ENCODE results near the gene RCE1. TPM values are rescaled to one million over a fixed set of nuclear protein-coding genes. Genes with fewer than 3 reads are reported as not detected.
A peak's percentile ranks its signal among the peaks of the same experiment; 100 is the strongest.
"Not testable (repeated sequence)": the region's sequence is repeated elsewhere in the genome, so short reads cannot be mapped to it uniquely, and the experiment has no call there.

Gene RCE1, protein sequence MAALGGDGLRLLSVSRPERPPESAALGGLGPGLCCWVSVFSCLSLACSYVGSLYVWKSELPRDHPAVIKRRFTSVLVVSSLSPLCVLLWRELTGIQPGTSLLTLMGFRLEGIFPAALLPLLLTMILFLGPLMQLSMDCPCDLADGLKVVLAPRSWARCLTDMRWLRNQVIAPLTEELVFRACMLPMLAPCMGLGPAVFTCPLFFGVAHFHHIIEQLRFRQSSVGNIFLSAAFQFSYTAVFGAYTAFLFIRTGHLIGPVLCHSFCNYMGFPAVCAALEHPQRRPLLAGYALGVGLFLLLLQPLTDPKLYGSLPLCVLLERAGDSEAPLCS
- 1 to 10 TPM; 7.7 to 8.9 TPM for total RNA-seq
- long read RNA-seq, transcript RCE1-201 (8 exons, 1,485 nt) = major isoform, 5 of 8 reads
- long read RNA-seq, partial matches to known transcripts = 1 of 8 reads
- long read RNA-seq, other reads (novel, unspliced or antisense) = 0 of 8 reads

DNA sequence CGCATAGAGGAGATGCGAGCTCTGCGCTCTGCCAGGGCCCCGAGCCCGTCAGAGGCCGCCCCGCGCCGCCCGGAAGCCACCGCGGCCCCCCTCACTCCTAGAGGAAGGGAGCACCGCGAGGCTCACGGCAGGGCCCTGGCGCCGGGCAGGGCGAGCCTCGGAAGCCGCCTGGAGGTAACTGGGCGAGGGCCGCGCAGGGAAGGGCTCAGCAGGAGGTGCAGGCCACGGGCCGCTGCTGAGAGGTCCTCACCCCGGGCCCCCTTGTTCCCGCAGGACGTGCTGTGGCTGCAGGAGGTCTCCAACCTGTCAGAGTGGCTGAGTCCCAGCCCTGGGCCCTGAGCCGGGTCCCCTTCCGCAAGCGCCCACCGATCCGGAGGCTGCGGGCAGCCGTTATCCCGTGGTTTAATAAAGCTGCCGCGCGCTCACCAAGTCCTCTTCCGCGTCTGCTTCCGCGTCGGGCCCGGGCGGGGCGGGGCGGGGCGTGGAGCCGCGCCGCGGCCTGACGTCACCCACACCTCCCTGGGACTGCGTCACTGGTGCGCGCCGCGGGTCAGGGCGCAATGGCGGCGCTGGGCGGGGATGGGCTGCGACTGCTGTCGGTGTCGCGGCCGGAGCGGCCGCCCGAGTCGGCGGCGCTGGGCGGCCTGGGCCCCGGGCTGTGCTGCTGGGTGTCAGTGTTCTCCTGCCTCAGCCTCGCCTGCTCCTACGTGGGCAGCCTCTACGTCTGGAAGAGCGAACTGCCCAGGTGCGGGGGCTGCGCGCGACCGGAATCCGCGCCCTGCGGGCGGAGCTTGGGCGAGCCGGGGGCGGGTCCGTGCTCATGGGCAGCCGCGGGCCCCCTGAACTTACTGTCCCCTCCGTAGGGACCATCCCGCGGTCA, at the start of gene RCE1:
Gene RCE1 (plus strand): TSS at position 546 of the 880 bp plus-strand sequence. CDS start 15 bp downstream, at position 561.
- DNase-seq (peak; percentile 90), ATAC-seq (peak; percentile 97 to 98)
- intact Hi-C loops (cut with DNase I) = no loop called here

DNA sequence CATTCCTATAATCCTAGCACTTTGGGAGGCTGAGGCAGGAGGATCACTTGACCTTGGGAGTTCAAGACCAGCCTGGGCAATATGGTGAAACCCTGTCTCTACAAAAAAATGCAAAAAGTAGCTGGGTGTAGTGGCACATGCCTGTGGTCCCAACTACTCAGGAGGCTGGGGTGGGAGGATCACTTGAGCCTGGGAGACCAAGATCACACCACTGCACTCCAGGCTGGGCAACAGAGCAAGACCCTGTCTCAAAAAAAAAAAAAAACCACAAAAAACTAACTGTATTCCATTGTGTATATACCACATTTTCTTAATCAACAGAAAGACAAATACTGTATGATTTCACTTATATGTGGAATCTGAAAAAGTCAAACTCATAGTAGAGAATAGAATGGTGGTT, 43.4 kb upstream of the RCE1 start:
- ATAC-seq; intact Hi-C loops (cut with DNase I); DNase-seq: not testable (repeated sequence)

- ATAC-seq = no peak
- DNase-seq = no peak
- intact Hi-C loops (cut with DNase I) = no loop called here
Observed at GRCh38 chr11:66800720-66801428, 42.4 kb upstream of the RCE1 start.

- DNase-seq (no peak), ATAC-seq (no peak)
- intact Hi-C loops (cut with DNase I) = no loop called here
Observed at GRCh38 chr11:66809592-66809991, 33.6 kb upstream of the RCE1 start.

DNA sequence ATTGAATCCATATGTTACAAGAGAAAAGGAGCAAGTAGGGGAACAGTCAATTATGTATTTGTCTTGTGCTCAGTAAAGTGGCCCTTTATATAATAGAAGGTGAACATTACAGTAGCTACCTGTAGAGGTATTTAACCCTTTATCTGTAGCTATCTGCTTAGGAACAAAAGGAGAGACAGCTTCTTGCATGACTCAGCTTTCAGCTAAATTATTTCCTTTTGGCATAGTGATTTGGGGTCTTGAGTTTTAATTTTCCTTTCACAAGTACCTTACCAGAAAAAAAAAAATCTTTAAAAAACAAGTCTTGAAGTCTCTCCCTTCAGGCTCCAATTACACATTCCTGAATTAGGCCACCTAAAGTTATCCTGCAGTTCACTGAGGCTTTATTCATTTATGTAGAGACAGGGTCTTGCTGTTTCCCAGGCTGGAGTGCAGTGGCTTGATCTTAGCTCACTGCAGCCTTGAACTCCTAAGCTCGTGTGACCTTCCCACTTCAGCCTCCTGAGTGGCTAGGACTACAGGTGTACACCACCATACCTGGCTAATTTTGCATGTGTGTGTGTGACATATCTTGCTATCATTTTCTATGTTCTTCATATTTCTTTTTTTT, 32.6 kb upstream of the RCE1 start:
- DNase-seq (no peak), ATAC-seq (no peak)
- intact Hi-C loops (cut with DNase I) = no loop called here

- DNase-seq = no peak
- no peak for ATAC-seq
- intact Hi-C loops (cut with DNase I) = no loop called here
Observed at GRCh38 chr11:66814678-66815077, 28.6 kb upstream of the RCE1 start.

- DNase-seq = no peak
- intact Hi-C loops (cut with DNase I) = no loop called here
- ATAC-seq = no peak
Observed at GRCh38 chr11:66815646-66816045, 27.6 kb upstream of the RCE1 start.

- DNase-seq = no peak
- intact Hi-C loops (cut with DNase I) = no loop called here
- ATAC-seq = no peak
Observed at GRCh38 chr11:66818231-66818955, 24.8 kb upstream of the RCE1 start.

GRCh38 chr11:66820381-66820780, 22.9 kb upstream of the RCE1 start:
- DNase-seq (no peak), ATAC-seq (no peak)
- intact Hi-C loops (cut with DNase I) = no loop called here

GRCh38 chr11:66820901-66821300, 22.3 kb upstream of the RCE1 start:
- intact Hi-C loops (cut with DNase I) = no loop called here
- DNase-seq (no peak), ATAC-seq (no peak)

DNA sequence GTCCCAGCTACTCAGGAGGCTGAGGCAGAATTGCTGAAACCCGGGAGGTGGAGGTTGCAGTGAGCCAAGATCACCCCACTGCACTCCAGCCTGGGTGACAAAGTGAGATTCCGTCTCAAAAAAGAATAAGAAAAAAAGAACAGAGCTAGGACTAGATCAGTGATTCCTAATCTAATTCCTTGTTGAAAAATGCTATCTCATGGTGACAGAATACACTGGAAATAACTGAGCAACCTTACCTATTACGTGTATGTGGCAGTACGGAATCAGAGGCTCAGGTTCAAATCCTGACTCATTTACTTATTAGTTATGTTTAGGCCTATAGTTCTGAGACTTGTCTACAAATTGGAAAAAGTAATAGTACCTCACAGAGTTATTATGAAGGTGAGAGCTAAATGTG, 19.5 kb upstream of the RCE1 start:
- intact Hi-C loops (cut with DNase I) = no loop called here
- ATAC-seq (no peak), DNase-seq (no peak)

- ATAC-seq; intact Hi-C loops (cut with DNase I); DNase-seq: not testable (repeated sequence)
Observed at GRCh38 chr11:66824573-66824972, 18.7 kb upstream of the RCE1 start.

GRCh38 chr11:66834539-66834845, 8.7 kb upstream of the RCE1 start:
- DNase-seq (no peak), ATAC-seq (no peak)
- intact Hi-C loops (cut with DNase I) = loop anchor here (1.0 to 10.0 kb wide), 3 partner anchors 140 to 427 kb away; no protein-coding TSS in a partner anchor

- no peak for DNase-seq
- ATAC-seq = no peak
Observed at GRCh38 chr11:66834943-66835342, 8.3 kb upstream of the RCE1 start.

DNA sequence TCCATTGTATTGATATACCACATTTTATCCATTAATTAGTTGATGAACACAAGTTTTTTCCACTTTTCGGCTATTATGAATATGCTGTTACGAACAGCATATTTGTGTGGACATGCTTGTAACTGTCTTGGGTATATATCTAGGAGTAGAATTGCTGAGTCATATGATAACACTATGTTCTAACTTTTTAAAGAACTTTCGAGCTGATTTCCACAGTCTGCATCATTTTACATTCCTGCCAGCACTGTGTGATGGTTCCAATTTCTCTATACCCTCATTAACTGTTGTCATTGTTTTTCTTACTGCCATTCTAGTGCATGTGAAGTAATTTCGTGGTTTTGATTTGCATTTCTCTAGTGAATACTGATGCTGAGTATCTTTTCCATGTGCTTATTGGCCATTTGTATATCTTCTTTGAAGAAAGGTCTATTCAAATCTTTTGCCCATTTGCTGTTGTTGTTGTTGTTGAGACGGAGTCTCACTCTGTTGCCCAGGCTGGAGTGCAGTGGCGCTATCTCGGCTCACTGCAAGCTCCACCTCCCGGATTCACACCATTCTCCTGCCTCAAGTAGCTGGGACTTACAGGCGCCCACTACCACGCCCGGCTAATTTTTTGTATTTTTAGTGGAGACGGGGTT, 7.4 kb upstream of the RCE1 start:
- DNase-seq (no peak), ATAC-seq (no peak)
- intact Hi-C loops (cut with DNase I) = loop anchor here (10.0 kb wide), 1 partner anchor 261 kb away; no protein-coding TSS in a partner anchor

More at GRCh38 chr11:66834943-66835342, 8.3 kb upstream of the RCE1 start:
- intact Hi-C loops (cut with DNase I) = loop anchor here (1.0 to 10.0 kb wide), 3 partner anchors 141 to 428 kb away; no protein-coding TSS in a partner anchor

DNA sequence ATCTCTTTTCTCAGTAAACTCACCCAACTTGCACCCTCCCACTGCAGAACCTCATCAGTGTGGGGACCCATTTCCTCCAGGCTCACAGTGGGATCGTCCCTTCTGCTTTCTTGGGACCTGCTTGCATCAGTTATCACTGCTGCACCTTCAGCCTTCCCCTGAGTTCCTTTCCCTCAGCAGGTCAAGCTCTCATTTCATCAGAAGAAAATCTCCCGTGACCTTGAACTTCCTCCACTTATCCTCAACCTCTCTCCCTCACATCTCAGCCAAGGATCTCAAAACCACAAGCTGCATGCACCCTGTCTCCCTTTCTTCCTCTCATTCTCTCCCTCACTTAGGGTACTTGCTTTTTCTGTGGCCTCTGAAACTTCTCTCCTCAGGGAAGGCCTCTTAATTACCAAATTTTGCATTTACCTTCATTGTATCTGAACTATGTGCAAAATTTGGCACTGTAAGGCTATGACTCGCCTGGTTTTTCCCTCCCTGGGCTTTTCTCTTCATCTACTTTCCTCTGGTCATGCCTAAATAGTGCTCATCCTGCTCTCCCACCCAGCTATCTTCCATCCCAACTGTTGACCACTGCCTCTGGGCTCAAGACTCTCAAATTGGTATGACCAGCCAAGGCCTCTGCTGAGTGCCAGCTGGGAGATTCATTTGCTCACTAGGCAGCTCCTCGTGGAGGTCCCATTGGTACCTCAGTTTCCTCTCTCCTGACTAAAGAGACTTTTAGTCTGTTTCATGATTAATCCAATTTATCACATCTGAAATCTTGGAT, 2.7 kb upstream of the RCE1 start:
- intact Hi-C loops (cut with DNase I) = no loop called here
- no peak for ATAC-seq
- DNase-seq = no peak

DNA sequence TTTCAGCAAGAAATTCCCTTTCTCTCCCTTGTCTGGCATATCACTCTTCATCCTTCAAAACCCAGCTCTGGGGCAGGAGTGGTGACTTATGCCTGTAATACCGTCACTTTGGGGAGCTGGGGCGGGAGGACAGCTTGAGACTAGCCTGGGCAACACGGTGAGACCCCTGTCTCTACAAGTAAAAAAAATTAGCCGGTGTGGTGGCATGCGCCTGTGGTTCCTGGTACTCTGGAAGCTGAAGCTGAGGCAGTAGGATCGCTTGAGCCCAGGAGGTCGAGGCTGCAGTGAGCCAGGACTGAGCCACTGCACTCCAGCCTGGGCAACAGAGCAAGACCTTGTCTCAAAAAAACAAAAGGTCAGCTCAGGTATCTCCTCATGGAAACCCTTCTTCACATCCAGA, 1.4 kb upstream of the RCE1 start:
- intact Hi-C loops (cut with DNase I) = no loop called here
- ATAC-seq (no peak), DNase-seq (no peak)
